ENCODE measurements around the gene EMX1.

The EMX1 gene

GRCh38 chr2:72974436-72974754 is 57.1 kb downstream of the EMX1 start:
- FAIRE-seq (no peak), DNase-seq (ENCODE audit: insufficient read length, low spot score) (no peak)

GRCh38 chr2:72975017-72975416 is 57.7 kb downstream of the EMX1 start:
- no peak for DNase-seq (ENCODE audit: insufficient read length, low spot score)
- FAIRE-seq: no peak

GRCh38 chr2:72979896-72980295 is 62.6 kb downstream of the EMX1 start:
- DNase-seq (ENCODE audit: insufficient read length, low spot score): no peak

GRCh38 chr2:72980535-72981217 is 63.4 kb downstream of the EMX1 start:
- peak; percentile 16 for FAIRE-seq
- DNase-seq (ENCODE audit: insufficient read length, low spot score): peak; percentile 41

More at GRCh38 chr2:72979896-72980295, 62.6 kb downstream of the EMX1 start:
- FAIRE-seq: no peak

- DNase-seq (ENCODE audit: insufficient read length, low spot score) (no peak), FAIRE-seq (no peak)
Measured at GRCh38 chr2:72981536-72981935, 64.2 kb downstream of the EMX1 start.

DNA sequence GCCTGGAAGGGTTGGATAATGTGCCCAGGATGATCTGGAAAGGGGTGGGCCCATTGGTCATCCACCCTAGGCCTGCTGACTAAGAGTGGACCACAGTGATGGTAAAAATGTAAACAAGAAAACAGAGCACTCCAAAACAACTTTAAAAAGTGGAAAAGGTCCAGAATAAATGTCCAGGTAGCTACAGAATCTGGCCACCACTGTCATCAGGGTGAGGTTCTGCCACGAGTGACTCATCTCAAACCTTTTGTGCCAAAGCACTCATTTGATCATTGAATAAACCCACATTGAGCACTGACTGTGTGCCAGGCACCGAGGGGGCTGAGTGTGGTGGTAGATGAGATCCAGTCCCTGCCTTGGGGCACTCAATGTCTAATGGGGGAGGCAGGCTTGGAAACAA is 64.9 kb downstream of the EMX1 start:
- no peak for FAIRE-seq
- no peak for DNase-seq (ENCODE audit: insufficient read length, low spot score)

DNA sequence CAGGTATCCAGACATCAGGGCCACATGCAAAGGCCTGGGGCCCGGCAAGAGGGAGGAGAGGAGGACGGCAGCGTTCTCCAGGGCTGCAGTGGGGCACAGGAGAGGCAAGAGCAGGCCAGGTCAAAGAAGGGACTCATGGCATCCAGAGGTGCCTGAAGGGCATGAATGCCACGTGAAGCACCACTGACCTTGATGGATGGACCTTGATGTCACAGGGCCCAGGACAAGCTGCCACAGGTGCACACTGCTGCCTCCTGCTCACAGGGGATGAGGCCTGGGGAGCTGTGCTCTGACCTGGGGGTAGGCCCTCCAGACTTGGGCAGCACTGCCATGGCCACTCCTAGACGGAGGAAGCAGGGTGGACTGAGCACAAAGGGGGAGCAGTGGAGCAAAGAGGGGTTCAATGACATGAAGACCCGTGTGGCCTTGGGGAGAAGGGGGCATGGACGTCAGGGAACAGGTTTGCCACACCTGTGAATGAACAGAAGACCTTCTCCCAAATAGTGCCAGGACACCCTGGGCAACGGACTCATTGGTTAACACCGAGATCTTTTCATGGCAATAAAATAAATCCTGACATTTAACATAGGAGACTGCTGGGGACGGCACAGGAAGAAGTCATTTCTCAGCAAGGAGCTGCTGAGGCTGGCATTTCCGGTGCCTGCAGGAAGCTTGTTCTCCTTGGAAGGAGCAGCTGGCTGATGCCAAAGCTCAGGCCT is 65.6 kb downstream of the EMX1 start:
- FAIRE-seq (no peak), DNase-seq (ENCODE audit: insufficient read length, low spot score) (no peak)

- DNase-seq (ENCODE audit: insufficient read length, low spot score): no peak
- FAIRE-seq: no peak
Measured at GRCh38 chr2:72983500-72984161, 66.3 kb downstream of the EMX1 start.

- DNase-seq (ENCODE audit: insufficient read length, low spot score): no peak
- no peak for FAIRE-seq
Measured at GRCh38 chr2:72984172-72984671, 66.9 kb downstream of the EMX1 start.
